MM.1S (cell line): ENCODE measurements around the gene CEP83.

Experiments used
- EZH2 ChIP-seq: fragments of 300-600 bp; sonication (generic); optimal IDR thresholded peaks from 2 replicates; pipeline ENCODE3; 2017; ENCODE audit warnings: low read depth, mild to moderate bottlenecking, antibody characterized with exemption, low read length, mixed read lengths
- EZH2phosphoT487 ChIP-seq: fragments of 300-600 bp; sonication (generic); IDR thresholded peaks from 2 replicates; pipeline ENCODE4 v1.6.1; 2018; ENCODE audit warnings: antibody characterized with exemption, low read length
- TF ChIP-seq, protein P1 (sequence below): fragments of 300-600 bp; sonication (generic); IDR thresholded peaks from 2 replicates; pipeline ENCODE4 v1.5.1; 2016; ENCODE audit warnings: antibody characterized with exemption, low read length, mixed read lengths

GRCh38 chr12:94277426-94278000, 182.2 kb downstream of the CEP83 start:
- TF ChIP-seq, protein P1, sequence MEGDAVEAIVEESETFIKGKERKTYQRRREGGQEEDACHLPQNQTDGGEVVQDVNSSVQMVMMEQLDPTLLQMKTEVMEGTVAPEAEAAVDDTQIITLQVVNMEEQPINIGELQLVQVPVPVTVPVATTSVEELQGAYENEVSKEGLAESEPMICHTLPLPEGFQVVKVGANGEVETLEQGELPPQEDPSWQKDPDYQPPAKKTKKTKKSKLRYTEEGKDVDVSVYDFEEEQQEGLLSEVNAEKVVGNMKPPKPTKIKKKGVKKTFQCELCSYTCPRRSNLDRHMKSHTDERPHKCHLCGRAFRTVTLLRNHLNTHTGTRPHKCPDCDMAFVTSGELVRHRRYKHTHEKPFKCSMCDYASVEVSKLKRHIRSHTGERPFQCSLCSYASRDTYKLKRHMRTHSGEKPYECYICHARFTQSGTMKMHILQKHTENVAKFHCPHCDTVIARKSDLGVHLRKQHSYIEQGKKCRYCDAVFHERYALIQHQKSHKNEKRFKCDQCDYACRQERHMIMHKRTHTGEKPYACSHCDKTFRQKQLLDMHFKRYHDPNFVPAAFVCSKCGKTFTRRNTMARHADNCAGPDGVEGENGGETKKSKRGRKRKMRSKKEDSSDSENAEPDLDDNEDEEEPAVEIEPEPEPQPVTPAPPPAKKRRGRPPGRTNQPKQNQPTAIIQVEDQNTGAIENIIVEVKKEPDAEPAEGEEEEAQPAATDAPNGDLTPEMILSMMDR, result no peak
- TF ChIP-seq EZH2phosphoT487, result no peak
- TF ChIP-seq EZH2, result no peak
